Right ventricle myocardium inferior (tissue), 1 donor: ENCODE measurements around the gene RHNO1. TPM values are rescaled to one million over a fixed set of nuclear protein-coding genes. Genes with fewer than 3 reads are reported as not detected.

ENCODE experiments used
- ATAC-seq: fragments of 200-7000 bp; cut with Tn5 transposase; one replicate; pipeline ENCODE4 v1.9.1; 2020; ENCODE audit warnings: mild to moderate bottlenecking, moderate library complexity
- DNase-seq: peaks from one replicate; pipeline ENCODE4 v3.0.0; 2021; ENCODE audit errors: missing footprints
- intact Hi-C: fragments of 100-400 bp; cut with DNase I; formaldehyde crosslinking; loops from one replicate; pipeline ENCODE4 v1.11.0; 2022
- long read RNA-seq: library from polyadenylated mRNA; unstranded; transcript quantifications from one replicate; pipeline ENCODE4 v2.0.0, GENCODE V29; 2021
- total RNA-seq: library from RNA; stranded (reverse); fragmentation: NEBNext Ultra II Directional; extraction: Animal tissue kit (Norgen Biotek cat#: 25700); gene quantifications from one replicate; pipeline ENCODE4 v1.2.1, GENCODE V29; 2021
- donor health status: DM: no; HTN: yes; CAD: no; lungs with severe emphysema.

Gene RHNO1
- total RNA-seq, result 4.3 TPM
- long read RNA-seq, partial matches to known transcripts, result 0 of 3 reads
- long read RNA-seq, other reads (novel, unspliced or antisense), result 0 of 3 reads

DNA sequence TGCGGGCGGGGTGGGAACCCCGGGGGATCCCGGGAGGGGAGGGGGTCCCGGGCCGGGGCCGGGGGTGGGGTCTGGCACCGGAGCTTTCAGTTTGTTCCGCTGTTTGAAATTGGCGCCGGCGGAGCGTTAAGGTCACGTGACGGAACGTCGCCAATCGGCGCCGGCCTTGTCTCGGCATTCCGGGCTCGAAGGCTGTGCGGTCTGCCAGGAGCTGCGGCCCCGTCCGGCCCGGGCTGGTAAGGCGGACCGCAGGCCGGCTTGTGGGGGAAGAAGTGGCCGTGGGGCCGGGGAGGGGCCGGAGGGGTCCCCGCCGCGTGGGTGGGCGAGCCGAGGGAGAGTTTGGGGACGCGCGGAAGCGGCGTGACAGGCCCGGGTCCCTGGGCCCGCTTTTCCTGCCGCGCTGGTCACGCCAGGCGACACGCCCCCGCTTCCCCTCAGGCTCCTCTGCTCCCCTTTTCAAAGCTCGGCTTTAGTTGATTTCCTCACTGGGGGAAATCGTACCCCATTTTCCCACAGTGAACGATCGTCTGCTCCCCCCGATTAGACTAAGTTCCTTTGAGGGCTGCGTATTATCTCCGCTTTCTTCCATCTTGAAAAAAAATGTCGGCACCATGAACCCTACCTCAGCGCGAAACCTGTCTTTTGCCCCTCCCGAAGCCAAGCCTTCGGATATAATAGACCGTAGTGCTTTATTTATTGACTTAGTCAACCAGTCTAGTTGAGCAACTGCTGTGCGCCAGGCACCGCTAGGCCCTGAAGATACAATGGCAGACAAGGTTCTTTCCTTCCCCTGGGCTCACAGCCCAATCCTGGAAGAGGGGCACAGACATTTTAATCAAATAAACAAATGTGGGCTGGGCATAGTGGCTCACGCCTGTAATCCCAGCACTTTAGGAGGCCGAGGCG, at the start of gene RHNO1, which contains the start of gene FOXM1:
Gene RHNO1 (plus strand): TSS at position 177 of the 906 bp plus-strand sequence. CDS start 8,144 bp downstream, outside the sequence.
Gene FOXM1 (minus strand): TSS at position 128 of the 906 bp plus-strand sequence. CDS start 2,696 bp downstream, outside the sequence.
- intact Hi-C loops, result no loop called here

GRCh38 chr12:2829275-2829674, 47.7 kb upstream of the RHNO1 start:
- ATAC-seq (no peak), DNase-seq (no peak)
- intact Hi-C loops, result no loop called here

More for the DNA sequence above, at the start of gene RHNO1, which contains the start of gene FOXM1:
- DNase-seq (peak; percentile 95), ATAC-seq (peak; percentile 96)

DNA sequence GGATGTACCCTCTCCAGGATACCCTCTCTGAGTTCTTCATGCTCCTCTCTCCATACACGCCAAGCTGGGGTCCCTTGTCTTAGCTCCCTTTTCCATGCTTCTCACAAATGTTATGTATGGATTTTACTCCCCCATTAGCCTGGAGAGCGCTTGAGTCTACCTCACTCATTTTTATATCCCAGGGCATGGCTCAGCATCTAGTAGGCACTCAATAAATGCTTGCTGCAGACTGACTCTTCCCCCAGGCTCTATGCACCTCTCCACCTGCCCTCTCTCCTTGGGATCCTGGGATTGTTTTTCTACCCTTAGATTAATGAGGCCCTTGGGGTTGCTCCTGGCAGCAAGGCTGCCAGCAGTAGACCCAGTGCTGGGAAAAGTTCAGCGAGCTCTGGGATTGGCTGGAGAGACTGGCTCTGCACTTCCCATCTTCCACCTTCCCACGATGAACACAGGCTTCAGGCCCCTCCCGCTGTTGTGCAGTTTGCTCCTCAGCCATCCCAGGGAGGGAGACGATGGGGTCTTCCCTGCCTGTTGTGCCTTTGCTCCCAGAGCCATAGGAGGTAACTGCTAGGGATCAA, 44.4 kb upstream of the RHNO1 start:
- ATAC-seq (no peak), DNase-seq (no peak)
- intact Hi-C loops, result no loop called here

DNA sequence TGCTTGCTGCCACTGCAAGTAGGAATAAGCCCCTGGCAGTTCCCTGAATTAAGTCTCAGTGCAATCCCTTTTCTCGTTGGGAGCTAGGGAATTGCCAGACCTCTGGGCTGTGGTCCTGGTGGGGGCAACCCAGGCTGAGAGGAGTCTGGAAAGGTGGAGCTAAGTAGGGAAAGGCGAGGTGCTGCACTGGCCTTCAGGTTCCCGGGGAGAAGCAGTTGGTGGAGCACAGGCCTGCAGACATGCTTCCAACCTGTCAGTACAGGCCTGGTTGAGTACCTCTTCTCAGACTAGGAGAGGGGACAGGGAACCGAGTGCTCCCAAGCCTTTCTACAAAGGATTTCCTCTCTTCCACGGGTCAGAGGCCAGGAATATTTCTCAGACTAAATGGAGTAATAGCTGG, 43.7 kb upstream of the RHNO1 start:
- intact Hi-C loops, result no loop called here
- DNase-seq (no peak), ATAC-seq (no peak)

GRCh38 chr12:2833810-2834209, 43.2 kb upstream of the RHNO1 start:
- peak; percentile 29 for ATAC-seq
- no peak for DNase-seq
- intact Hi-C loops, result no loop called here

GRCh38 chr12:2834581-2835491, 42.2 kb upstream of the RHNO1 start, which contains the start of gene NRIP2:
NRIP2 (minus strand) TSS chr12:2835035; CDS start chr12:2834983, 52 bp downstream.
- intact Hi-C loops, result no loop called here
- ATAC-seq (peak; percentile 47), DNase-seq (no peak)

DNA sequence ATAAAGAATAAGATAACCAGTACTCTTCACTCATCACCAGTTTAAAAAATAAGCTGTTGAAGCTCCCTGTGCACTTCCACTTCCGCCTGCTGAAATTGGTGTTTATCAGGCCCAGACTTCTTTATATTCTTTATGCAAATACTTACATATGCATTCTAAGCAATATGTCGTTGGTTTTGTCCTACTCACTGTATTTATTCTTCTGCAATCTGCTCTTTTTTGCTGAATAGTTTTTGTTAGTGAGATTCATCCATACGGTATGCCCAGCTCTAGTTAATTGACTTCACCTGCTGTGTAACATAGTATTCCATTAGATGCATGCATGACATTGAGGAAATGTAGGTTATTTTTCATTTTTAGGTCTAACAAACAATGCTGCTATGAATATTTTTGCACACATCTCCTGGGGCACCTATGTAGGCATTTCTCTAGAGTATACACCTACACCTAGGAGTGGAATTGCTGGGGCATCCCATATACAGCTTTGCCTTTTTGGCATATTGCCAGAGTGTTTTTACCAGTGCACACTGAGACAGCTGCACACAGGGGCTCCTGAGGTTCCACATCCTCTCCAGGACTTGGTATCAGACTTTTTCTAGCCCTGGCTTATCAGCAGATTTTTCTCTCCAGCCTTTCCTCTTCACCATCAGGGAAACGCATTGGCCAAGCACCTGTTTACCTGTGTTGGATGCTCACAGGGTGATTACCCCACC, 41.2 kb upstream of the RHNO1 start:
- intact Hi-C loops, result no loop called here
- DNase-seq (no peak), ATAC-seq (no peak)

GRCh38 chr12:2836574-2836973, 40.4 kb upstream of the RHNO1 start:
- intact Hi-C loops, result no loop called here
- ATAC-seq (no peak), DNase-seq (no peak)

DNA sequence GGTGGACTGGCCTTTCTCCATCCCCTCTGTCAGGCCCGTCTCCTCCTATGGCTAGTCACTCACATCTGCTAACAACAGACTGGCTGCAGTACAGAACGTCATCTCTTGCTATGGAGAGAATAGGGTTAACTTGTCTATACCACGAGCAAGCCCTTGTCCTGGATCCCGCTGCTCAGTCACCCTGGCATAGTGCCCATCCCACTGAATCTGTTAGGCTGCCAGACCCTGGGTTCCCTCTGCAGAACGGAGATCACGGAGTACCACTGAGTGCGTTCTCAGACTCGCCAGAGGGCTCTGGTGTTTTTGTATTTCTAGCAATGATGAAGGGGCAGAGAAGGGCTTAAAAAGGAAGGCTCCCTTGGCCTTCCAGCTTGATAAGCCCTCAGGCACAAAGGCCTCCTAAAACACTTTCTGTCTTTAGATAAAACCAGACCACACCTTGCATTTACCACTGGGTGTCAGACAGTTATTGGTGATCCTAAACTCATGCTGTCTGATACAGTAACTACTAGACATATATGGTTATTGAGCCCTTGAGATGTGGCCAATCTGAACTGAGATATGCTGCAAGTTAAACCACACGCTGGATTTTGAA, 35.9 kb upstream of the RHNO1 start:
- intact Hi-C loops, result no loop called here
- DNase-seq (no peak), ATAC-seq (no peak)

GRCh38 chr12:2842948-2843347, 34.1 kb upstream of the RHNO1 start:
- no peak for ATAC-seq
- intact Hi-C loops, result no loop called here

GRCh38 chr12:2844786-2845185, 32.2 kb upstream of the RHNO1 start:
- ATAC-seq (no peak), DNase-seq (no peak)
- intact Hi-C loops, result no loop called here

More at GRCh38 chr12:2842948-2843347, 34.1 kb upstream of the RHNO1 start:
- DNase-seq, result no peak

GRCh38 chr12:2845280-2845679, 31.7 kb upstream of the RHNO1 start:
- DNase-seq (no peak), ATAC-seq (no peak)
- intact Hi-C loops, result no loop called here

DNA sequence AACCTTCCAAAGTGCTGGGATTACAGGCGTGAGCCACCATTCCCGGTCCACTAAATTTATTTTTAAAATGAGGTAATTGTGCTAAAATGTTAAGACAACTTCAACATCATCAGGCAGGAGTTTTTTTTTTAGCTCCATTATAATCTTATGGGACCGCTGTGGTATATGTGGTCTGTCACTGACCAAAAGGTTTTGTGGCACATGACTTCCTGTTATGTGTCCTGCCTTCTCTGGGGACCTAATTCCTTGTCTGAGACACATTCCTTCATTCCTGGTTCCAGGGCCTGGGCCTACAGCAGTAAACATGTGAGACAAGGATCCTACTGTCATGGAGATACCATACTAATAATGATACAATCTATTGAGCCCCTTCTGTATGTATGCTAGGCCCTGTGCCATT, 25.1 kb upstream of the RHNO1 start:
- DNase-seq, result no peak
- ATAC-seq, result no peak
- intact Hi-C loops, result loop anchor here (5.0 kb wide), 1 partner anchor 185 kb away; no protein-coding TSS in a partner anchor

DNA sequence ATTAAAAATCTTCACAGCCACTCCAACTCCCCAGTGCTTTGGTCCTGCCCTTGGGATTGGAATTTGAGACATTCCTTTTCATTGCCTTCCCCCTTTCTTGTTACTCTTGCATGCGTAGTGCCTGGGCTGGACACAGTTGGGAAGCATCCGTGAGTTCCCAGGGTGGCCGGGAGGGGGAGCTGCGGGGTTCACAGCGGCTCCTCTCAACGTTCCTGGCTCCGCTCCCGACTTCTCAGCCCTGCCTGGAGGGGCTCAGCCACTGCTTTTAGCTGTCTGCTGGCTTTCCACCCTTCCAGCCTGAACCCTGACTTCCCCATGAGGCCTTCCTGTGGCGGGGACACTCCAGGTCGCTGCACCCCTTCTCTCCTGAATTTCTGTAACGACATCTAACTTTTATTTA, 23.4 kb upstream of the RHNO1 start:
- DNase-seq (peak; percentile 86), ATAC-seq (peak; percentile 89)
- intact Hi-C loops, result loop anchor here (1.0 to 5.0 kb wide), 2 partner anchors 91 to 184 kb away; no protein-coding TSS in a partner anchor

GRCh38 chr12:2854669-2855453, 22.2 kb upstream of the RHNO1 start:
- intact Hi-C loops, result loop anchor here (5.0 kb wide), 1 partner anchor 182 kb away; no protein-coding TSS in a partner anchor
- no peak for ATAC-seq

GRCh38 chr12:2855546-2855945, 21.5 kb upstream of the RHNO1 start:
- ATAC-seq, result no peak
- intact Hi-C loops, result no loop called here

More at GRCh38 chr12:2854669-2855453, 22.2 kb upstream of the RHNO1 start:
- DNase-seq, result no peak

DNA sequence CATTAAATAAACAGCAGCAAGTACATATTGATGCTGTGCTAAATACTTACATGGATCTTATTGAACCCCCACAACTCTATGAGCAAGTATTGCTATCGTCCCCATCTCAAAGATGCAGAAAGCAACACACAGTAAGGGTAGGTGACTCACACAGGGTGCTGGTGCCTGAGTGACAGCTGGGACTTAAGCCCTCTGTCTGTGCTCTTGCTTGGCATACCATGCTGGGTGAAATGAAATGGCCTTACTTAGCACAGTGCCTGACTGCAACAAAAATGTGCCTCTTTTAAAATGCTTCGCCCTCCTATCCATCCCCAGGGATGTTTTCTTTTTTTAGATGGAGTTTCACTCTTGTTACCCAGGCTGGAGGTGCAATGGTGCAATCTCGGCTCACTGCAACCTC, 21.0 kb upstream of the RHNO1 start:
- intact Hi-C loops, result no loop called here
- no peak for DNase-seq
- ATAC-seq, result no peak

More at GRCh38 chr12:2855546-2855945, 21.5 kb upstream of the RHNO1 start:
- DNase-seq, result no peak
